Liver (tissue), 9 donors: Measurements from ENCODE around the gene ADCY2. TPM values are rescaled to one million over a fixed set of nuclear protein-coding genes. Genes with fewer than 3 reads are reported as not detected.

ENCODE experiments used
- DNase-seq: peaks from one replicate; pipeline ENCODE4 v3.0.0-alpha.2; 2017; ENCODE audit warnings: low spot score
- H3K27ac ChIP-seq, 2 donors: one replicate each; pipeline ENCODE4 v1.7.0; 2013; ENCODE audit warnings: inconsistent platforms in 2 of 2, low read length in 2 of 2, control low read depth in 1 of 2, low read depth in 1 of 2, mild to moderate bottlenecking in 1 of 2
- H3K27me3 ChIP-seq, 4 donors: one replicate each; pipeline versions ENCODE4 v1.6.1 to v1.7.0; 2013; ENCODE audit warnings: low read length in 3 of 4, inconsistent platforms in 1 of 4, mild to moderate bottlenecking in 1 of 4, moderate library complexity in 1 of 4; ENCODE audit not compliant: control insufficient read depth in 4 of 4, insufficient read depth in 4 of 4
- H3K36me3 ChIP-seq, 4 donors: one replicate each; pipeline versions ENCODE4 v1.6.1 to v1.7.0; 2013; ENCODE audit warnings: low read length in 3 of 4, mild to moderate bottlenecking in 3 of 4, low read depth in 1 of 4, moderate library complexity in 1 of 4; ENCODE audit not compliant: control insufficient read depth in 4 of 4, insufficient read depth in 3 of 4
- H3K4me1 ChIP-seq, 4 donors: one replicate each; pipeline versions ENCODE4 v1.6.1 to v1.7.0; 2013; ENCODE audit warnings: low read length in 3 of 4, mild to moderate bottlenecking in 3 of 4, moderate library complexity in 1 of 4; ENCODE audit not compliant: control insufficient read depth in 4 of 4, insufficient read depth in 4 of 4
- H3K4me3 ChIP-seq, 3 donors: one replicate each; pipeline versions ENCODE4 v1.6.1 to v1.7.0; 2013; ENCODE audit warnings: low read length in 3 of 3, control low read depth in 1 of 3, low read depth in 1 of 3, mild to moderate bottlenecking in 1 of 3
- H3K9ac ChIP-seq, 2 donors: one replicate each; pipeline ENCODE4 v1.7.0; 2013; ENCODE audit warnings: low read length in 2 of 2, mild to moderate bottlenecking in 2 of 2, moderate library complexity in 2 of 2, control low read depth in 1 of 2, low read depth in 1 of 2
- H3K9me3 ChIP-seq, 4 donors: one replicate each; pipeline versions ENCODE4 v1.6.1 to v1.7.0; 2013; ENCODE audit warnings: low read length in 3 of 4; ENCODE audit not compliant: control insufficient read depth in 4 of 4
- CTCF ChIP-seq: fragments of 150-350 bp; IDR thresholded peaks from 2 replicates; pipeline ENCODE4 v1.5.1; 2017; ENCODE audit warnings: improper control_type of control experiment, low read depth, low read length; ENCODE audit not compliant: missing input control
- FOXA1 ChIP-seq: IDR thresholded peaks from 2 replicates; pipeline ENCODE4 v1.6.1; 2016; ENCODE audit warnings: antibody characterized with exemption
- FOXA2 ChIP-seq: IDR thresholded peaks from 2 replicates; pipeline ENCODE4 v1.6.1; 2016; ENCODE audit warnings: antibody characterized with exemption
- GABPA ChIP-seq, 2 donors: IDR thresholded peaks in 1 of 2; conservative IDR thresholded peaks in 1 of 2; 2 replicates each; pipeline ENCODE4 v1.6.1; 2016; ENCODE audit warnings: antibody characterized with exemption in 2 of 2, mild to moderate bottlenecking in 1 of 2, moderate library complexity in 1 of 2
- HNF4A ChIP-seq, 2 donors: conservative IDR thresholded peaks; 2 replicates each; pipeline ENCODE4 v1.6.1; 2016; ENCODE audit warnings: antibody characterized with exemption in 2 of 2, mild to moderate bottlenecking in 2 of 2
- HNF4G ChIP-seq: IDR thresholded peaks from 2 replicates; pipeline ENCODE4 v1.6.1; 2016; ENCODE audit warnings: antibody characterized with exemption
- NR2F2 ChIP-seq: IDR thresholded peaks from 2 replicates; pipeline ENCODE4 v1.6.1; 2016; ENCODE audit warnings: antibody characterized with exemption
- RAD21 ChIP-seq, 2 donors: IDR thresholded peaks; 2 replicates each; pipeline ENCODE4 v1.6.1; 2016; ENCODE audit warnings: antibody characterized with exemption in 2 of 2, mild to moderate bottlenecking in 2 of 2
- TAF1 ChIP-seq: conservative IDR thresholded peaks from 2 replicates; pipeline ENCODE4 v1.6.1; 2016; ENCODE audit warnings: antibody characterized with exemption, mild to moderate bottlenecking
- WGBS: extraction: QIAGEN DNeasy Blood & Tissue Kit; methylation state at CpG from one replicate; pipeline ENCODE4 v1.1.7; 2013; 5-methylcytosine and 5-hydroxymethylcytosine counted together
- polyA plus RNA-seq, 2 donors: library from polyadenylated mRNA; stranded (reverse) in 1 of 2; unstranded in 1 of 2; fragments of 200-250 nt in 1 of 2; fragments of >200 nt in 1 of 2; fragmentation: Nextera tagmentation in 1 of 2; extraction: Ambion mirVana in 1 of 2; gene quantifications; one replicate each; pipeline versions ENCODE4 v1.2.1 to v1.2.3, GENCODE V29; 2013 to 2015
- total RNA-seq, 2 donors: library from RNA; depleted of rRNA; stranded (reverse); fragments of >200 nt; gene quantifications; one replicate each; pipeline ENCODE4 v1.2.3, GENCODE V29; 2014
- TF ChIP-seq, protein P1 (sequence below): IDR thresholded peaks from 2 replicates; pipeline ENCODE4 v1.6.1; 2016; ENCODE audit warnings: antibody characterized with exemption
- TF ChIP-seq, protein P2 (sequence below): IDR thresholded peaks from 2 replicates; pipeline ENCODE4 v1.6.1; 2016; ENCODE audit warnings: antibody characterized with exemption
- donor health status: healthy.
- donor health status: healthy.
- donor health status: healthy.
- donor health status: healthy.
- donor health status: healthy.

Gene ADCY2
- total and polyA plus RNA-seq, 4 donors: not detected

DNA sequence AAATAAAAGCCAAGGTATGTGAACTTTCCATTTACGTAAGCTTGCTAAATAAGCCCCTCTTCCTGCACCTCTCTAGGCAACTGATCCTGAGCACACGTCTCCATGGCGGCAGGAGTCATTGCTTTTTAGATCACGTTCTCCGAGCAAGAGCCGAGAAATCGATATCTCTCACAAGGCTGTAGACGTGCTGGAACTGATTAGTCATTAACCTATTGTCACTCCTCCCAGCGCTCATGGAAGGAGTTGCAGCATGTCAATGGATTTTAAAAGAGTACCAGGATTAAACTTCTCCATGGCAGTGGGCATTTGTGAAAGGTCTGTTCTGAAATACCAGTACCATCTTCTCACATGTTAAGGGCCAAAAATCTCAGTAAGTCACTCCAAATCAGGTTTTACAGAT lies 4.7 kb upstream of the ADCY2 start:
- Histone ChIP-seq H3K36me3 (no peaks in the 10 kb centered on the region), H3K27ac (no peak overlapping the region), H3K27me3 (peaks cover 0 to 5% (median 1%) of the 10 kb centered on the region in 4 donors), H3K9me3 (no peaks in the 10 kb centered on the region), H3K9ac (no peak overlapping the region), H3K4me3 (no peak overlapping the region), H3K4me1 (peaks cover under 1 to 4% (median under 1%) of the 10 kb centered on the region in 4 donors)
- DNase-seq: no peak
- WGBS: 51% methylated on average over 9 of the region's 9 CpGs
- no peak for TF ChIP-seq HNF4G
- no peak for TF ChIP-seq FOXA2
- no peak for TF ChIP-seq HNF4A (conservative IDR thresholded peaks at IDR 0.05)
- TF ChIP-seq RAD21 (IDR thresholded peaks at IDR 0.05): no peak
- TF ChIP-seq, protein P1, sequence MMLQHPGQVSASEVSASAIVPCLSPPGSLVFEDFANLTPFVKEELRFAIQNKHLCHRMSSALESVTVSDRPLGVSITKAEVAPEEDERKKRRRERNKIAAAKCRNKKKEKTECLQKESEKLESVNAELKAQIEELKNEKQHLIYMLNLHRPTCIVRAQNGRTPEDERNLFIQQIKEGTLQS: no peak
- no peak for TF ChIP-seq FOXA1
- no peak for TF ChIP-seq CTCF

DNA sequence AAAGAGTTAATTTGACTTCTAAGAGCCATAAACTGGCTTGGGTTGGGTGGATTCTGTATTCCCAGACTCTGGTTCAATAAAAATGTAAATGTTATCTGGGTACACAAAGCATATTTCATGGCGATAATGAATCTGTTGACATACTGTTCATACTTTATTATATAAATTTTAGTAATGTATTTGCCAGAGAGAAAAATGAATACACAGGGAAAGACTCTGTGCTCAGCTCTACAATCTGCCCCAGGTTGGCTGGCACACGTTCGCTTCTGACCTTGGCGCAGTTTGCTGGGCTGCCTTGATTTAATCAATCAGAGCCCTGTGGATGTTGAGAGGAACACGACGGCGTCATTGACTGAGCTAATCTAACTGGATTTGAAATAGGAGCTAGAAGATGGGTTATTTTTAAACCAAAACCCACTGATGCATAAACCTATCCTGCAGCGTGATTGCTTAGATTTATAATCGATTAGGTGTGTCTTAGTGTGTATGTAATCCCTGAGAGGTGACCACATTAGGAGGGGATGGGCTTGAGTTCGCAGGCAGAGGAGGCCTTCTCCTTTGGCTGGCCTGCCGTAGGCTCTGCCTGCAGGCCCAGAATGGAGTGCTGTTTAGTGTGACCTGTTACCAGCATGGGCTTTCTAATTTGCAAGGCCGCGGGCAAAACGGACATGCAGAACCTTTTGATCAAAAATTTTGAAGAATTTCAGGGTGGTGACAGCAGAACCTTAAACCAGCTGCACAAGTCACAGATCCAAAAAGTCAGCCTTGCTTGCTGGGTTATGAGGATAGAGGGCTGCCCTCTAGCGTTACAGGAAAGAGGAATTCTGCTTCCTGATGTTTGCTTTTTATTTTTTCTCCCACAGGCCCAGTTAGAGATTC lies 3.9 kb upstream of the ADCY2 start:
- WGBS: 59% methylated on average over 15 of the region's 15 CpGs
- Histone ChIP-seq H3K4me1 (peaks cover 2 to 6% (median 6%) of the 10 kb centered on the region in 4 donors), H3K36me3 (no peaks in the 10 kb centered on the region), H3K4me3 (no peak overlapping the region), H3K9ac (no peak overlapping the region), H3K9me3 (no peaks in the 10 kb centered on the region), H3K27me3 (peaks cover 0 to 11% (median 6%) of the 10 kb centered on the region in 4 donors), H3K27ac (no peak overlapping the region)
- TF ChIP-seq RAD21 (IDR thresholded peaks at IDR 0.05): peak; percentile 67 to 69
- TF ChIP-seq CTCF: peak; percentile 44
- TF ChIP-seq, protein P2, sequence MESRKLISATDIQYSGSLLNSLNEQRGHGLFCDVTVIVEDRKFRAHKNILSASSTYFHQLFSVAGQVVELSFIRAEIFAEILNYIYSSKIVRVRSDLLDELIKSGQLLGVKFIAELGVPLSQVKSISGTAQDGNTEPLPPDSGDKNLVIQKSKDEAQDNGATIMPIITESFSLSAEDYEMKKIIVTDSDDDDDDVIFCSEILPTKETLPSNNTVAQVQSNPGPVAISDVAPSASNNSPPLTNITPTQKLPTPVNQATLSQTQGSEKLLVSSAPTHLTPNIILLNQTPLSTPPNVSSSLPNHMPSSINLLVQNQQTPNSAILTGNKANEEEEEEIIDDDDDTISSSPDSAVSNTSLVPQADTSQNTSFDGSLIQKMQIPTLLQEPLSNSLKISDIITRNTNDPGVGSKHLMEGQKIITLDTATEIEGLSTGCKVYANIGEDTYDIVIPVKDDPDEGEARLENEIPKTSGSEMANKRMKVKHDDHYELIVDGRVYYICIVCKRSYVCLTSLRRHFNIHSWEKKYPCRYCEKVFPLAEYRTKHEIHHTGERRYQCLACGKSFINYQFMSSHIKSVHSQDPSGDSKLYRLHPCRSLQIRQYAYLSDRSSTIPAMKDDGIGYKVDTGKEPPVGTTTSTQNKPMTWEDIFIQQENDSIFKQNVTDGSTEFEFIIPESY: no peak
- no peak for DNase-seq

DNA sequence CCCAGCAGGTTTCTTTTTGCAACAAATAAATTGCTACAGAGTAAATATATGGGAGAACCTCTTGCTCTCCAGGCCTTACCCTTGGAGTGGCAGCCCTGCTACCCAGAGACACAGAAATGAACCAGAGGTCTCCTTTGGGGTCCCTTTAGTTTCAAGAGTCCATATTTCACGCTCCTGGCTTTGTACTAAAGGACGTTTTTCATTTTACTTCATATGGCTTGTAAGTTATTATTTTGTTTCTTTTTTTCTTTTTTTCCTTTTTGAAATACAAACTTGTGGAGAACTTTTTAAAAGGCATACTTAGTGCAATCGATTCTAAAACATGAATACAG lies 3.3 kb upstream of the ADCY2 start:
- Histone ChIP-seq H3K9me3 (no peaks in the 10 kb centered on the region), H3K27me3 (peaks cover 0 to 15% (median 9%) of the 10 kb centered on the region in 4 donors), H3K9ac (no peak overlapping the region), H3K36me3 (no peaks in the 10 kb centered on the region), H3K4me1 (peaks cover 2 to 6% (median 6%) of the 10 kb centered on the region in 4 donors), H3K27ac (no peak overlapping the region), H3K4me3 (no peak overlapping the region)
- DNase-seq: no peak
- WGBS: 73% methylated on average over 3 of the region's 3 CpGs
- TF ChIP-seq, protein P2: no peak
- TF ChIP-seq NR2F2 (no peak), TAF1 (no peak), GABPA (IDR thresholded peaks at IDR 0.05 in 1 of 2, conservative IDR thresholded peaks at IDR 0.05 in 1 of 2) (no peak)
